Ishikawa (cell line): ENCODE results near the gene CALN1.

Experiments used
- EP300 ChIP-seq: IDR thresholded peaks from 2 replicates; pipeline ENCODE4 v1.6.1; 2012; ENCODE audit warnings: borderline replicate concordance
- FOXM1 ChIP-seq: IDR thresholded peaks from 2 replicates; pipeline ENCODE4 v1.6.1; 2012; ENCODE audit warnings: low read depth, borderline replicate concordance
- MAX ChIP-seq: IDR thresholded peaks from 2 replicates; pipeline ENCODE4 v1.6.1; 2012
- NFIC ChIP-seq: IDR thresholded peaks from 2 replicates; pipeline ENCODE4 v1.6.1; 2012
- RAD21 ChIP-seq: IDR thresholded peaks from 2 replicates; pipeline ENCODE4 v1.6.1; 2012; ENCODE audit warnings: low read depth
- TAF1 ChIP-seq: IDR thresholded peaks from 2 replicates; pipeline ENCODE4 v1.6.1; 2012; ENCODE audit warnings: low read depth, mild to moderate bottlenecking
- TCF12 ChIP-seq: IDR thresholded peaks from 2 replicates; pipeline ENCODE4 v1.6.1; 2012; ENCODE audit warnings: low read depth
- YY1 ChIP-seq: IDR thresholded peaks from 2 replicates; pipeline ENCODE4 v1.6.1; 2012; ENCODE audit warnings: low read depth

GRCh38 chr7:71961283-71961682, 450.9 kb downstream of the CALN1 start:
- no peak for TF ChIP-seq TCF12
- TF ChIP-seq TAF1 = no peak
- no peak for TF ChIP-seq RAD21
- no peak for TF ChIP-seq NFIC
- TF ChIP-seq YY1 = no peak
- no peak for TF ChIP-seq EP300
- no peak for TF ChIP-seq FOXM1
- no peak for TF ChIP-seq MAX
